Right ventricle myocardium superior (tissue), 1 donor: Measurements from ENCODE around the gene COL23A1. TPM values are rescaled to one million over a fixed set of nuclear protein-coding genes. Genes with fewer than 3 reads are reported as not detected.

Source experiments
- ATAC-seq: fragments of 200-7000 bp; cut with Tn5 transposase; one replicate; pipeline ENCODE4 v1.9.1; 2020; ENCODE audit warnings: mild to moderate bottlenecking; ENCODE audit not compliant: poor library complexity
- DNase-seq: peaks from one replicate; pipeline ENCODE4 v3.0.0-alpha.2; 2020
- intact Hi-C: fragments of 100-400 bp; cut with DNase I; formaldehyde crosslinking; loops from one replicate; pipeline ENCODE4 v1.11.2; 2022
- long read RNA-seq: library from polyadenylated mRNA; unstranded; transcript quantifications from one replicate; pipeline ENCODE4 v2.0.0, GENCODE V29; 2021
- total RNA-seq: library from RNA; stranded (reverse); fragmentation: NEBNext Ultra II Directional; extraction: Animal tissue kit (Norgen Biotek cat#: 25700); gene quantifications from one replicate; pipeline ENCODE4 v1.2.1, GENCODE V29; 2021
- donor health status: DM: no; HTN: yes; CAD: no; lungs with severe emphysema.

Gene COL23A1
- total RNA-seq, result 18.8 TPM
- long read RNA-seq, partial matches to known transcripts, result 10 of 38 reads
- long read RNA-seq, other reads (novel, unspliced or antisense), result 28 of 38 reads

GRCh38 chr5:178590141-178590923 is at the start of gene COL23A1:
TSS of gene COL23A1 (minus strand) at chr5:178590393.
- intact Hi-C loops, result loop anchor here (2.0 kb wide), 1 partner anchor 310 kb away; no protein-coding TSS in a partner anchor
- peak; percentile 89 for ATAC-seq
- peak; percentile 81 for DNase-seq

GRCh38 chr5:178637356-178638074 is 47.3 kb upstream of the COL23A1 start:
- intact Hi-C loops, result no loop called here
- DNase-seq (no peak), ATAC-seq (no peak)

GRCh38 chr5:178632285-178632684 is 42.1 kb upstream of the COL23A1 start:
- ATAC-seq (no peak), DNase-seq (no peak)
- intact Hi-C loops, result no loop called here

GRCh38 chr5:178630951-178631350 is 40.8 kb upstream of the COL23A1 start:
- no peak for ATAC-seq
- intact Hi-C loops, result no loop called here
- DNase-seq, result no peak

GRCh38 chr5:178630475-178630930 is 40.3 kb upstream of the COL23A1 start:
- ATAC-seq (no peak), DNase-seq (no peak)
- intact Hi-C loops, result no loop called here

GRCh38 chr5:178627259-178627598 is 37.0 kb upstream of the COL23A1 start:
- intact Hi-C loops, result no loop called here
- ATAC-seq, result no peak
- DNase-seq, result no peak

GRCh38 chr5:178626484-178627258 is 36.5 kb upstream of the COL23A1 start, which contains the start of gene CLK4:
TSS of gene CLK4 (minus strand) at chr5:178627050. CDS start at chr5:178623416, 3,634 bp downstream.
- intact Hi-C loops, result no loop called here
- DNase-seq (peak; percentile 99), ATAC-seq (peak; percentile 98)

- DNase-seq (no peak), ATAC-seq (peak; percentile 33)
- intact Hi-C loops, result no loop called here
These were observed 35.7 kb upstream of the COL23A1 start for GRCh38 chr5:178625679-178626483.

- DNase-seq (no peak), ATAC-seq (no peak)
- intact Hi-C loops, result no loop called here
These were observed 34.7 kb upstream of the COL23A1 start for GRCh38 chr5:178624631-178625546.

- DNase-seq (no peak), ATAC-seq (no peak)
- intact Hi-C loops, result no loop called here
These were observed 32.6 kb upstream of the COL23A1 start for GRCh38 chr5:178622679-178623247.

GRCh38 chr5:178619390-178619789 is 29.2 kb upstream of the COL23A1 start:
- DNase-seq (no peak), ATAC-seq (no peak)
- intact Hi-C loops, result no loop called here

- intact Hi-C loops, result no loop called here
- ATAC-seq (peak; percentile 61), DNase-seq (no peak)
These were observed 22.1 kb upstream of the COL23A1 start for GRCh38 chr5:178612299-178612698.

GRCh38 chr5:178606269-178606668 is 16.1 kb upstream of the COL23A1 start:
- ATAC-seq (peak; percentile 46), DNase-seq (no peak)
- intact Hi-C loops, result no loop called here

- intact Hi-C loops, result no loop called here
- no peak for DNase-seq
- no peak for ATAC-seq
These were observed 15.6 kb upstream of the COL23A1 start for GRCh38 chr5:178605788-178606187.

- intact Hi-C loops, result no loop called here
- DNase-seq (no peak), ATAC-seq (no peak)
These were observed 12.6 kb upstream of the COL23A1 start for GRCh38 chr5:178602752-178603151.

- no peak for DNase-seq
- intact Hi-C loops, result no loop called here
- no peak for ATAC-seq
These were observed 5.6 kb upstream of the COL23A1 start for GRCh38 chr5:178595750-178596149.

GRCh38 chr5:178595150-178595549 is 5.0 kb upstream of the COL23A1 start:
- ATAC-seq (no peak), DNase-seq (no peak)
- intact Hi-C loops, result no loop called here
